Activated naive CD4-positive, alpha-beta T cell treated with anti-CD3 and anti-CD28 coated beads for 36 hours (primary cell): Measurements from ENCODE around the gene FRMD4A. TPM values are rescaled to one million over a fixed set of nuclear protein-coding genes. Genes with fewer than 3 reads are reported as not detected.
A peak's percentile ranks its signal among the peaks of the same experiment; 100 is the strongest.

Experiments used
- CTCF ChIA-PET: fragments of 350-600 bp; sonication (Branson Sonifier 250); formaldehyde crosslinking; loops from one replicate; lab custom pipeline; 2021; ENCODE audit warnings: antibody characterized with exemption; lab: Charles Lee
- DNase-seq: peaks from one replicate; pipeline ENCODE4 v3.0.0-alpha.2; 2020
- H3K27ac Mint-ChIP-seq: one replicate; pipeline ENCODE4 v1.8.0; 2021; ENCODE audit warnings: mild to moderate bottlenecking, mixed read lengths
- H3K27me3 Mint-ChIP-seq: one replicate; pipeline ENCODE4 v1.8.0; 2021; ENCODE audit warnings: low read depth, mixed read lengths
- H3K36me3 Mint-ChIP-seq: one replicate; pipeline ENCODE4 v1.8.0; 2021; ENCODE audit warnings: low read depth, mixed read lengths
- H3K4me1 Mint-ChIP-seq: one replicate; pipeline ENCODE4 v1.8.0; 2021; ENCODE audit warnings: low read depth, mixed read lengths
- H3K4me3 Mint-ChIP-seq: one replicate; pipeline ENCODE4 v1.8.0; 2021; ENCODE audit warnings: mild to moderate bottlenecking, moderate library complexity, mixed read lengths
- H3K9me3 Mint-ChIP-seq: one replicate; pipeline ENCODE4 v1.8.0; 2021; ENCODE audit warnings: mixed read lengths
- intact Hi-C: fragments of 100-400 bp; cut with micrococcal nuclease; formaldehyde crosslinking; loops from one replicate; pipeline ENCODE4 v1.15.1; 2023
- total RNA-seq, 2 experiments: library from RNA; stranded (reverse); gene quantifications; one replicate each; pipeline ENCODE4 v1.2.3, GENCODE V29; 2021

FRMD4A gene
- total RNA-seq, 2 experiments from 2014 or later = 0.69 to 1.1 TPM

- Mint-ChIP-seq H3K4me1 (peaks cover 2% of the 10 kb centered on the region), H3K27ac (no peak overlapping the region), H3K4me3 (no peak overlapping the region), H3K9me3 (peaks cover 14% of the 10 kb centered on the region), H3K27me3 (no peaks in the 10 kb centered on the region), H3K36me3 (no peaks in the 10 kb centered on the region)
- intact Hi-C loops = no loop called here
- CTCF ChIA-PET = interaction anchor here (0.5 to 1.0 kb wide), 2 partner anchors 11 to 23 kb away, joined by 3 read pairs; no protein-coding TSS in a partner anchor
- no peak for DNase-seq
These were observed 517.9 kb downstream of the FRMD4A start for GRCh38 chr10:13812804-13813203.

GRCh38 chr10:13810568-13810967 lies 520.2 kb downstream of the FRMD4A start:
- Mint-ChIP-seq H3K4me1 (peaks cover 6% of the 10 kb centered on the region), H3K27ac (no peak overlapping the region), H3K4me3 (no peak overlapping the region), H3K36me3 (no peaks in the 10 kb centered on the region), H3K27me3 (no peaks in the 10 kb centered on the region), H3K9me3 (no peaks in the 10 kb centered on the region)
- intact Hi-C loops = no loop called here
- no peak for DNase-seq
- CTCF ChIA-PET = no interaction called here

- intact Hi-C loops = no loop called here
- Mint-ChIP-seq H3K4me1 (peaks cover 6% of the 10 kb centered on the region), H3K36me3 (no peaks in the 10 kb centered on the region), H3K9me3 (no peaks in the 10 kb centered on the region), H3K27ac (no peak overlapping the region), H3K27me3 (no peaks in the 10 kb centered on the region), H3K4me3 (no peak overlapping the region)
- CTCF ChIA-PET = no interaction called here
- no peak for DNase-seq
These were observed 521.3 kb downstream of the FRMD4A start for GRCh38 chr10:13809427-13809826.

GRCh38 chr10:13808556-13809391 lies 522.0 kb downstream of the FRMD4A start:
- Mint-ChIP-seq H3K27ac (no peak overlapping the region), H3K9me3 (no peaks in the 10 kb centered on the region), H3K27me3 (no peaks in the 10 kb centered on the region), H3K4me3 (no peak overlapping the region), H3K4me1 (peaks cover 6% of the 10 kb centered on the region), H3K36me3 (no peaks in the 10 kb centered on the region)
- intact Hi-C loops = no loop called here
- CTCF ChIA-PET = no interaction called here
- no peak for DNase-seq

DNA sequence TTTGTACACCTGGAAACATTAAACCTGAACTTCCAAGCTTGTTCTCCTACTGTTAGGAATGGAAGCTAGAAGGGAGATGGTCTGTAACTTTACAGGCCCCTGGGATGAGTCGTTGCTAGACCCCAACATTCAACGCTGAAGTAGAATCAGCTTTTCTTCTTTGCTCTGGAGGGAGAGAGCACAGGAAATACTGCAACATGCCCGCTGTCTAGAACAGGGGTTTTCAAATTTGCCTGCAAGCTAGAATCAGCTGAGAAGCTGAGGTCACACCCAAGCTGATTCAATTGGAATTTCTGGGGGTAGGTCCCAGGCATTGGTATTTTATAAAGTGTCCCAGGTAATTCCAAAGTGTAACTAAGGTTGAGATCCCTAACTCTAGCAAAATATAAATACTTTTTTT lies 524.3 kb downstream of the FRMD4A start:
- Mint-ChIP-seq H3K4me3 (no peak overlapping the region), H3K4me1 (peaks cover 6% of the 10 kb centered on the region), H3K9me3 (no peaks in the 10 kb centered on the region), H3K27me3 (no peaks in the 10 kb centered on the region), H3K36me3 (no peaks in the 10 kb centered on the region), H3K27ac (no peak overlapping the region)
- CTCF ChIA-PET = interaction anchor here (0.5 to 1.5 kb wide), 4 partner anchors 8 to 750 kb away, joined by 3 to 4 read pairs (median 3); no protein-coding TSS in a partner anchor
- intact Hi-C loops = no loop called here
- DNase-seq = no peak

DNA sequence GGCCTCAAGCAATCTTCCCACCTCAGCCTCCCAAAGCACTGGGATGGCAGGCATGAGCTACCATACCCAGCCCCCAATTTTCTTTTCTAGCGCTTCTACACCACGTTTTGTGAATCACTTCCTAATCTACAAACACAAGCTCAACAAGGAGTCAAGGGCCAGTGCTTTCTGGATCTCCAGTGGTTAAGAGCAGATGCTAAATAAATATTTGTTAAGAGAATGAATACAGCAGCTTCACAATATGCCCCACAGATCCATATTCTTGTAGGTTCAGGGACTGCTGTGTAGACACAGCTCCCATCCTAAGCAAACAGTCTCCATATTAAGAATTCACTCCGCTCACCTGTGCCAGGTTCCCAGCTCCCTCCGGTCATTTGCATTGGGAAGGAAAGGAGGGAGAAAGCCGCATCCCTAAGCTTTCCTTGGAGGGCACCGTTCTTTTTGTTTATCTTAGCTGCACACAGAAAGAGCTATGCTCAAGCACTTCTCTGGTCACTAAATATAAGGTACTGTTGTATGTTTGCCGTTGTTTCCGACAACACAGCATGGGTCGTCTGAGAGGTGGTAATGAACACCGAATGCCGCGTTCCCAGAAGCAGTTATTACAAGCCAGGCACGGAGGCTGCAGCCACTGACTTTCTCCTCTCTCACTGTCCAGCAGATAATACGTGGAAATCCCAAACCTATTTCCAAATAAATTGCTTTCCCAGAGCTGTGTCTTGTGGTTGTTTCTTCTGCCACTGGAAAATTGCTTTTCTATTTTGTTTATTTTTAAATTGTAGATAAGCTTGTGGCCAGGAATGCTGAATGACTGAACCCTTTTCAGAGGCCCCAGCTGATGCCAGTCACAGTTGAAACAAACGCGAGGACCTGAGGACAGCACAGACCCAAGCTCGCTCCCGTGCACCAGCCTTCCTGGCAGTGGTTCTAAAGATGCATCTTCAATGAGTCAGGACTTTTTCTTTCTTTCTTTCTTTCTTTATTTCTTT lies 526.9 kb downstream of the FRMD4A start:
- H3K36me3 Mint-ChIP-seq = no peaks in the 10 kb centered on the region
- no peak overlapping the region for H3K4me3 Mint-ChIP-seq
- intact Hi-C loops = no loop called here
- H3K27me3 Mint-ChIP-seq = no peaks in the 10 kb centered on the region
- H3K9me3 Mint-ChIP-seq = no peaks in the 10 kb centered on the region
- no peak overlapping the region for H3K27ac Mint-ChIP-seq
- CTCF ChIA-PET = interaction anchor here (0.5 to 0.9 kb wide), 6 partner anchors 17 to 683 kb away, joined by 3 read pairs; no protein-coding TSS in a partner anchor
- no peak for DNase-seq
- H3K4me1 Mint-ChIP-seq = peaks cover 7% of the 10 kb centered on the region

DNA sequence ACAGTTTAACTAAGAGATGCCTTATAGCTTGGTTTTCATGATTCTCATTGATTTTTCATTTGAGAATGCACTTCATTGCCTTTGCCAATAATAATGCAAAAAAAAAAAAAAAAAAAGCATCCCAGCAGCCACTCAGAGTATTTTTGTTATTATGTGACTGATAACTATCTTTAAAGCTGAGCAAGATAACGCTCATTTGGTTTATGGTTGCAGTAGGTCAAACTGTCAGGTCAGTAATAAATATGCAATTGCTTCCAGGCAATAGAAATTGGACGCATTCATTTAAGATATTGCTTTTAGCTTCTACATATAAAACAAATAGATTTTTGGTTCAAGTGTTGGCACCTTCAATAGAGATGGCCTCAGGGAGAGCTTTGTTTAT lies 528.8 kb downstream of the FRMD4A start:
- CTCF ChIA-PET = interaction anchor here (0.6 to 0.7 kb wide), 2 partner anchors 11 to 123 kb away, joined by 3 read pairs; no protein-coding TSS in a partner anchor
- H3K4me3 Mint-ChIP-seq = no peak overlapping the region
- no peaks in the 10 kb centered on the region for H3K27me3 Mint-ChIP-seq
- DNase-seq = no peak
- H3K36me3 Mint-ChIP-seq = no peaks in the 10 kb centered on the region
- H3K9me3 Mint-ChIP-seq = no peaks in the 10 kb centered on the region
- H3K4me1 Mint-ChIP-seq = peaks cover 7% of the 10 kb centered on the region
- intact Hi-C loops = no loop called here
- H3K27ac Mint-ChIP-seq = no peak overlapping the region

DNA sequence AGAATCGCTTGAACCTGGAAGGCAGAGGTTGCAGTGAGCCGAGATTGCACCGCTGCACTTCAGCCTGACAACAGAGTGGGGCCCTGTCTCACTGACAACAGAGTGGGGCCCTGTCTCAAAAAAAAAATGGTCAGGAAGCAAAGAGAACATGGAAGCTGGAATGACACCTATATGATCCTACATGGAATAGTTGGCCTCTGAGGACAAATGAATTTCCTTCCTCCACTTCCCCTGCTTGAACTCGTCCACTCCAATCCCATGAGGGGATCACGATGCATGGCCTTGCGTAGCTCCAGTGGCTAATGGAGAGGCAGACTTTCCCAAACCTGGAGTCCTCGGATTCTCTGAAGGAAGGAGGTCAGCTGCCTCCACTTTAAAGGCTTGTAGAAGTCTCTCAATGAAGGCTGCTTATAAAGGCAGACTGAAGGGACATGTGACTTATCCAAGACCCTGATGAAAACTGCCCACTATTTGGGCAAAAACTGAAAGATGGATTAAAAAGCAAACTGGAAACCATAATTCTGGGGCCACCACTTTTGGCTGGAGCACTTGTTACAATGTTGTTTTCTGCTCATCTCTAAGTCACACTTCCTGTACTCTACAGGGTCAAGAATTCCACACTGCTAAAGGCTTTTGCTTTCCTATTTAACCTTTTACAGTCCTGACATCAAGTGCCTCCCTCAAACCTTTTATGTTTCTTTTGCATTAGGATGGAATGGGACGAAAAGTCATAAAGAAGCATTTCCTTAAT lies 529.4 kb downstream of the FRMD4A start:
- Mint-ChIP-seq H3K9me3 (no peaks in the 10 kb centered on the region), H3K4me3 (no peak overlapping the region), H3K27ac (no peak overlapping the region), H3K4me1 (peaks cover 7% of the 10 kb centered on the region), H3K27me3 (no peaks in the 10 kb centered on the region), H3K36me3 (no peaks in the 10 kb centered on the region)
- DNase-seq = no peak
- intact Hi-C loops = no loop called here
- CTCF ChIA-PET = interaction anchor here (0.6 to 0.7 kb wide), 2 partner anchors 12 to 123 kb away, joined by 3 read pairs; no protein-coding TSS in a partner anchor

- CTCF ChIA-PET = interaction anchor here (0.6 to 0.7 kb wide), 2 partner anchors 68 to 211 kb away, joined by 3 to 5 read pairs; no protein-coding TSS in a partner anchor
- no peak overlapping the region for H3K4me3 Mint-ChIP-seq
- H3K36me3 Mint-ChIP-seq = no peaks in the 10 kb centered on the region
- H3K27me3 Mint-ChIP-seq = no peaks in the 10 kb centered on the region
- H3K9me3 Mint-ChIP-seq = no peaks in the 10 kb centered on the region
- H3K27ac Mint-ChIP-seq = no peak overlapping the region
- intact Hi-C loops = no loop called here
- no peak for DNase-seq
- H3K4me1 Mint-ChIP-seq = peaks cover 26% of the 10 kb centered on the region
These were observed 533.6 kb downstream of the FRMD4A start for GRCh38 chr10:13797164-13797563.

DNA sequence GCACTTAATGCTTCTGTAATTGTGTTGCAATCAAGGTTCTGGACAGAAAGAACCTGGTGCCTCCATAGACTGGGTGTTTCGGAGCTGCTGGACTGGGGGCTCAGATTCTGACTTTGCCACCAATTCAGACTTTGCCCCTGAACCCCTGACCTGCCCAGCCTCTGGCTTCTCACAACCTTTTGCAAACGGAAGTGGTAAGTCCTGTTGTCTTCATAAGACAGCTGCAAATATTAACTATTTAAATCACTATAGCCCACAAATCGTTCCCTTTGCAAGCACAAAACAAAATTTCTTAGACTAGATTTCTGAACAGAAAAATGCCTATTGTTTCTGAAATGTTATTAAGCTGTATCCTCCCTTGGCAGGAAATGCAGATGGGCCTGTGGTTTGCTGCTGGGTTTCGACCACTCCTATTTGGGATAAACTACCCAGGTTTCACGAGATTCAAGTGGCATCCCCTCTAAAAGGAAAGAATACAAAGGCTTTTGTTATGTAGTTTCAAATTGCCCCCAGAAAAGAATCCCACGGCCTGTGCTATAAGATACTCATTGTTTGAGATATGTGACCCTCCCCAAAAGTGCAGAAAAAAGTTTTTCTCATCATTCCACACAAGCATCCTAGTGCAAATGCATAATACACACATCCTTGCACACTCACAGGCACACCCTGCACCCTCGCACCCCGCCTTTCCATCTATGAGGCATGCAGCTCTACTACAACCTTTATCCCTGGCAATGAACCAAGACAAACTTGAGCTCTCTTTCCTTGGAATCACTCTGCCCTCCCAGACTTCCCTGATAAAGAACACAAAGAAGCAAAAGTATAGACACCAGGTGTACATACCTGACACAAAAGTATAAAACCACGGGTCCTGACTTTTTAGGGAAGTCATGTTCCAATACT lies 534.8 kb downstream of the FRMD4A start:
- no peaks in the 10 kb centered on the region for H3K36me3 Mint-ChIP-seq
- H3K27me3 Mint-ChIP-seq = no peaks in the 10 kb centered on the region
- H3K27ac Mint-ChIP-seq = no peak overlapping the region
- peaks cover 26% of the 10 kb centered on the region for H3K4me1 Mint-ChIP-seq
- H3K9me3 Mint-ChIP-seq = no peaks in the 10 kb centered on the region
- CTCF ChIA-PET = interaction anchor here (0.6 kb wide), 1 partner anchor 33 kb away, joined by 3 read pairs; no protein-coding TSS in a partner anchor
- peak; percentile 22 for DNase-seq
- intact Hi-C loops = no loop called here
- H3K4me3 Mint-ChIP-seq = no peak overlapping the region
